HepG2 (cell line): Measurements from ENCODE around the gene TGFA. TPM values are rescaled to one million over a fixed set of nuclear protein-coding genes. Genes with fewer than 3 reads are reported as not detected.

Experiments used
- MZF1 ChIP-seq: sonication (generic); formaldehyde crosslinking; IDR thresholded peaks from 2 replicates; pipeline ENCODE4 v1.8.1; 2023; ENCODE audit warnings: mild to moderate bottlenecking, missing genetic modification reagents, borderline replicate concordance
- PHF20 ChIP-seq: sonication (generic); formaldehyde crosslinking; IDR thresholded peaks from 2 replicates; pipeline ENCODE4 v1.5.0; 2020; ENCODE audit warnings: mild to moderate bottlenecking, missing genetic modification reagents
- PRDM4 ChIP-seq: sonication (generic); formaldehyde crosslinking; IDR thresholded peaks from 2 replicates; pipeline ENCODE4 v1.9.0; 2021; ENCODE audit warnings: missing genetic modification reagents, borderline replicate concordance
- RFX5 ChIP-seq: IDR thresholded peaks from 2 replicates; pipeline ENCODE4 v1.6.1; 2011; ENCODE audit warnings: low read depth, low read length, improper control_type of control experiment
- SMAD1 ChIP-seq: sonication (generic); formaldehyde crosslinking; IDR thresholded peaks from 2 replicates; pipeline ENCODE4 v1.4.0; 2020; ENCODE audit warnings: missing genetic modification reagents, low read depth, mild to moderate bottlenecking, borderline replicate concordance
- SNRNP70 ChIP-seq: fragments of 200-400 bp; formaldehyde crosslinking; IDR thresholded peaks from 2 replicates; pipeline ENCODE4 v1.6.1; 2017; ENCODE audit warnings: mild to moderate bottlenecking, low read depth, low read length, moderate library complexity
- TFDP2 ChIP-seq: sonication (generic); formaldehyde crosslinking; IDR thresholded peaks from 2 replicates; pipeline ENCODE4 v1.4.0; 2020; ENCODE audit warnings: missing genetic modification reagents
- ZBTB46 ChIP-seq: sonication (generic); formaldehyde crosslinking; IDR thresholded peaks from 2 replicates; pipeline ENCODE4 v1.4.0; 2020; ENCODE audit warnings: mild to moderate bottlenecking, missing genetic modification reagents, borderline replicate concordance
- ZKSCAN5 ChIP-seq: sonication (generic); formaldehyde crosslinking; IDR thresholded peaks from 2 replicates; pipeline ENCODE4 v1.5.1; 2020; ENCODE audit warnings: mild to moderate bottlenecking, missing genetic modification reagents
- ZNF142 ChIP-seq: sonication (generic); formaldehyde crosslinking; IDR thresholded peaks from 2 replicates; pipeline ENCODE4 v1.4.0; 2020; ENCODE audit warnings: missing genetic modification reagents
- ZNF264 ChIP-seq: sonication (generic); formaldehyde crosslinking; IDR thresholded peaks from 2 replicates; pipeline ENCODE4 v1.4.0; 2020; ENCODE audit warnings: missing genetic modification reagents
- ZNF512B ChIP-seq: sonication (generic); formaldehyde crosslinking; IDR thresholded peaks from 2 replicates; pipeline ENCODE4 v1.5.1; 2020; ENCODE audit warnings: missing genetic modification reagents, mild to moderate bottlenecking, borderline replicate concordance
- ZNF572 ChIP-seq: sonication (generic); formaldehyde crosslinking; IDR thresholded peaks from 2 replicates; pipeline ENCODE4 v1.5.1; 2020; ENCODE audit warnings: mild to moderate bottlenecking, missing genetic modification reagents
- polyA plus RNA-seq, 8 experiments: library from polyadenylated mRNA; depleted of rRNA in 3 of 8; stranded (reverse) in 7 of 8; unstranded in 1 of 8; fragments of >200 nt; fragmentation: Illumina TruSeq in 4 of 8; extraction: Trizol in 4 of 8; gene quantifications; 2 replicates each; pipeline versions ENCODE4 v1.2.1 to v1.2.3, GENCODE V29; 2011 to 2016; ENCODE audit warnings: low read depth in 4 of 8, missing spikeins in 1 of 8, mixed read lengths in 1 of 8; ENCODE audit not compliant: insufficient read depth in 1 of 8
- total RNA-seq, 5 experiments: library from RNA; depleted of rRNA; stranded (reverse); fragments of >200 nt; fragmentation: Illumina TruSeq; extraction: Trizol; gene quantifications; 2 replicates each; pipeline ENCODE4 v1.2.3, GENCODE V29; 2016; ENCODE audit warnings: low read depth in 1 of 5

Gene TGFA
- total and polyA plus RNA-seq, 2 of the 13 experiments (the other 11 are each of a cell fraction or from before 2014, with no cell fraction given): 7.8 to 15.3 TPM

- TF ChIP-seq SMAD1 (peak; percentile 42; the same call in 1 of the 2 replicates), ZKSCAN5 (CRISPR knock-in tag) (no peak), SNRNP70 (no peak), ZNF142 (CRISPR knock-in tag) (peak; percentile 62; the same call in 1 of the 2 replicates), ZBTB46 (CRISPR knock-in tag) (no peak), ZNF512B (peak; percentile 5; the same call in 1 of the 2 replicates), TFDP2 (CRISPR knock-in tag) (no peak), PHF20 (CRISPR knock-in tag) (0 out of 2 replicates have a peak, but pooled peaks have one; percentile 7), MZF1 (CRISPR knock-in tag) (no peak), RFX5 (no peak), ZNF264 (CRISPR knock-in tag) (no peak), ZNF572 (0 out of 2 replicates have a peak, but pooled peaks have one; percentile 12), PRDM4 (CRISPR knock-in tag) (no peak)
Observed at GRCh38 chr2:70552501-70553333, 909 bp downstream of the TGFA start (continued).
